Mesenchymal stem cell (in vitro differentiated cells and primary cell): ENCODE measurements around the gene ARHGEF5.

Experiments
- DNase-seq: peaks from one replicate; pipeline ENCODE4 v3.0.0-alpha.2; 2013
- H2AFZ ChIP-seq: one replicate; pipeline ENCODE4 v1.6.1; 2013; ENCODE audit warnings: low read depth, mild to moderate bottlenecking, control low read depth, inconsistent platforms, low read length, moderate library complexity
- H2AK5ac ChIP-seq: 2 replicates; pipeline ENCODE4 v1.6.1; 2013; ENCODE audit warnings: low read length, moderate library complexity, mild to moderate bottlenecking, inconsistent platforms; ENCODE audit not compliant: severe bottlenecking
- H2BK120ac ChIP-seq: one replicate; pipeline ENCODE4 v1.6.1; 2013; ENCODE audit warnings: low read depth, mild to moderate bottlenecking, inconsistent platforms, low read length, moderate library complexity
- H2BK12ac ChIP-seq, 2 experiments: one replicate each; pipeline ENCODE4 v1.6.1; 2013; ENCODE audit warnings: inconsistent platforms in 2 of 2, low read length in 2 of 2, mild to moderate bottlenecking in 2 of 2, moderate library complexity in 2 of 2, control low read depth in 1 of 2
- H2BK15ac ChIP-seq: one replicate; pipeline ENCODE4 v1.6.1; 2013; ENCODE audit warnings: mild to moderate bottlenecking, low read depth, inconsistent platforms; ENCODE audit not compliant: poor library complexity, severe bottlenecking
- H2BK5ac ChIP-seq: 2 replicates; pipeline ENCODE4 v1.6.1; 2013; ENCODE audit warnings: low read depth, mild to moderate bottlenecking, low read length, control low read depth, inconsistent platforms; ENCODE audit not compliant: poor library complexity, severe bottlenecking
- H3K14ac ChIP-seq, 2 experiments: one replicate each; pipeline ENCODE4 v1.6.1; 2013; ENCODE audit warnings: inconsistent platforms in 2 of 2, low read length in 2 of 2, control low read depth in 1 of 2, mild to moderate bottlenecking in 1 of 2, moderate library complexity in 1 of 2
- H3K18ac ChIP-seq, 2 experiments: one replicate each; pipeline ENCODE4 v1.6.1; 2013; ENCODE audit warnings: inconsistent platforms in 2 of 2, low read length in 2 of 2, control low read depth in 1 of 2, low read depth in 1 of 2, mild to moderate bottlenecking in 1 of 2
- H3K23ac ChIP-seq, 2 experiments: one replicate each; pipeline ENCODE4 v1.6.1; 2013; ENCODE audit warnings: inconsistent platforms in 2 of 2, low read length in 2 of 2, mild to moderate bottlenecking in 2 of 2, moderate library complexity in 2 of 2, control low read depth in 1 of 2
- H3K27ac ChIP-seq: 2 replicates; pipeline ENCODE4 v1.5.1; 2013; ENCODE audit warnings: mild to moderate bottlenecking, moderate library complexity, low read length, control low read depth, inconsistent platforms; ENCODE audit not compliant: poor library complexity, severe bottlenecking
- H3K27me3 ChIP-seq, 2 experiments: 2 replicates each; pipeline versions ENCODE4 v1.6.1 to v1.7.0; 2013; ENCODE audit warnings: low read length in 2 of 2, mild to moderate bottlenecking in 2 of 2, moderate library complexity in 2 of 2, control low read depth in 1 of 2, inconsistent platforms in 1 of 2; ENCODE audit not compliant: control insufficient read depth in 1 of 2, insufficient read depth in 1 of 2
- H3K36me3 ChIP-seq, 2 experiments: 2 replicates each; pipeline versions ENCODE4 v1.6.1 to v1.7.0; 2013; ENCODE audit warnings: low read length in 2 of 2, control low read depth in 1 of 2, inconsistent platforms in 1 of 2, low read depth in 1 of 2, mild to moderate bottlenecking in 1 of 2; ENCODE audit not compliant: insufficient read depth in 2 of 2, control insufficient read depth in 1 of 2
- H3K4ac ChIP-seq, 2 experiments: one replicate each; pipeline ENCODE4 v1.6.1; 2013; ENCODE audit warnings: inconsistent platforms in 2 of 2, low read length in 2 of 2, mild to moderate bottlenecking in 2 of 2, moderate library complexity in 2 of 2, control low read depth in 1 of 2, low read depth in 1 of 2
- H3K4me1 ChIP-seq: 2 replicates; pipeline ENCODE4 v1.6.1; 2013; ENCODE audit warnings: low read depth, low read length, control low read depth; ENCODE audit not compliant: control insufficient read depth, insufficient read depth
- H3K4me2 ChIP-seq: 2 replicates; pipeline ENCODE4 v1.6.1; 2013; ENCODE audit warnings: low read length, mild to moderate bottlenecking, inconsistent platforms; ENCODE audit not compliant: poor library complexity, severe bottlenecking
- H3K4me3 ChIP-seq, 2 experiments: 2 replicates each; pipeline versions ENCODE4 v1.5.1 to v1.7.0; 2013; ENCODE audit warnings: low read length in 2 of 2, mild to moderate bottlenecking in 2 of 2, control low read depth in 1 of 2, low read depth in 1 of 2; ENCODE audit not compliant: insufficient read depth in 1 of 2
- H3K79me1 ChIP-seq: replicated peaks from 2 replicates; pipeline ENCODE4 v1.6.1; 2013; ENCODE audit warnings: mild to moderate bottlenecking, control low read depth, low read length, inconsistent platforms; ENCODE audit not compliant: poor library complexity, severe bottlenecking
- H3K9ac ChIP-seq: 2 replicates; pipeline ENCODE4 v1.7.0; 2013; ENCODE audit warnings: mild to moderate bottlenecking, low read length, moderate library complexity
- H3K9me3 ChIP-seq: 2 replicates; pipeline ENCODE4 v1.7.0; 2013; ENCODE audit warnings: mild to moderate bottlenecking, low read length; ENCODE audit not compliant: control insufficient read depth
- H4K8ac ChIP-seq: one replicate; pipeline ENCODE4 v1.6.1; 2013; ENCODE audit warnings: inconsistent platforms, mild to moderate bottlenecking, low read length, moderate library complexity
- H4K91ac ChIP-seq: one replicate; pipeline ENCODE4 v1.6.1; 2013; ENCODE audit warnings: mild to moderate bottlenecking, low read length, inconsistent platforms
- WGBS: methylation state at CpG from one replicate; pipeline ENCODE4 v1.1.7; 2013; ENCODE audit warnings: mixed read lengths; 5-methylcytosine and 5-hydroxymethylcytosine counted together

Gene ARHGEF5

DNA sequence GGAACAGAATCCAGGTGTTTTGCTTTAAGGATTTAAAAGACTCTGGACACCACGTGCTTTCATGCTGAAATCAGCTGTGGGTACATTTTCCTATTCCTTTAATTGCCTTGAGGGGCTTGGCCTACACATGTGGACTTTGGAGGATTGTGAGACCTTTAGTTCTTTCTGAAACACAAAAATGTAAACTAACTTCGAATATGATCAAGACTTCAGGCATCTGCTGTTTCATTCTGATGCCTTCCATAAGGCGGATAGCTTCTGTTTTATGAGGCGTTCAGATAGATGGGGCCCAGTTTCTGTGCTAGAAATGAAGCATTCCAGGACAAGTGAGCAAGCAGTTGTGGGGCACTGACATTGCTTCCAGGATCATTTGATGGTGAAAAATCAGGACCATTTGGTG is 49.7 kb downstream of the ARHGEF5 start:
- no peak overlapping the region for H2AK5ac ChIP-seq
- H3K9me3 ChIP-seq: no peaks in the 10 kb centered on the region
- H3K14ac ChIP-seq: no peak overlapping the region
- H2BK120ac ChIP-seq: no peak overlapping the region
- H2AFZ ChIP-seq: no peak overlapping the region
- no peak overlapping the region for H3K9ac ChIP-seq
- no peak overlapping the region for H3K4ac ChIP-seq
- peaks cover 6% of the 10 kb centered on the region for H3K4me1 ChIP-seq
- no peaks in the 10 kb centered on the region for H3K79me1 ChIP-seq
- no peak overlapping the region for H4K91ac ChIP-seq
- no peaks in the 10 kb centered on the region for H3K36me3 ChIP-seq
- H2BK15ac ChIP-seq: no peak overlapping the region
- H3K4me3 ChIP-seq: no peak overlapping the region
- 65% methylated on average over 4 of the region's 4 CpGs for WGBS
- no peak overlapping the region for H3K18ac ChIP-seq
- peaks cover 7 to 10% of the 10 kb centered on the region in 2 experiments for H3K27me3 ChIP-seq
- H3K27ac ChIP-seq: peak overlapping the region; percentile 12
- H3K23ac ChIP-seq: no peak overlapping the region
- H4K8ac ChIP-seq: no peak overlapping the region
- DNase-seq: no peak
- no peak overlapping the region for H2BK5ac ChIP-seq
- no peak overlapping the region for H2BK12ac ChIP-seq
- H3K4me2 ChIP-seq: no peak overlapping the region

DNA sequence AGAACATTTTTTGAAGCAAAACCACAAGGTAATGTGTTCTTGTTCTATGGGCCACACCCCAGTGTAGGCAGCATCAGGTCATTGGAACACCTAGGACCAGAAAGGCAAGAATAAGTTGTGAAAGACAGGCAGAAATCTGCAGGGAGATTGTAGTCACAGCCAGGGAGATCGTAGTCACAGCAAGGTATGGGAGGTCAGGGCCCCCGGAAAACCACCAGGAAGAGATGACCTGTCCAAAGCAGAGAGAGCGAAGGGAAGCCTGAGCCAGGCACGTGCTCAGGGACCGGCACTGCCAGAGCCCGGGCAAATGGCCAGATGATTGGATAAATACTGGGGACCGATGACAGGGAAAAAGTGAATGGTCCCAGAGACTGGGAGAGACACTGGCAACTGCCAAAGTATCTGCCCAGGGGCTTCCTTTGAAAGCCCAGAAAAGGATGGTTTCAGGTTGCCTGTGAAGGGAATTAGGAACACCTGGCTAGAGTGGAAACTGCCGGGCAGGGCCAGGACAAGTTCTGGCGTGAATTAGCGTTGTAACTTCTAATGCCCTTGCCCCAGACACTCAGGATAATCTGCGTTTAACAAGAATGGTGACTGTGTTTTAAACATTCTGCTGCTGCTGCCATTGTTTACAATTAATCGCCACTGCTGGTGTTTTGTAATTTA is 52.2 kb downstream of the ARHGEF5 start:
- H2AK5ac ChIP-seq: no peak overlapping the region
- no peak overlapping the region for H3K9ac ChIP-seq
- no peak overlapping the region for H2BK5ac ChIP-seq
- H2BK12ac ChIP-seq: no peak overlapping the region
- H3K4me2 ChIP-seq: no peak overlapping the region
- H4K8ac ChIP-seq: no peak overlapping the region
- no peaks in the 10 kb centered on the region for H3K79me1 ChIP-seq
- H3K18ac ChIP-seq: no peak overlapping the region
- H4K91ac ChIP-seq: no peak overlapping the region
- H2AFZ ChIP-seq: no peak overlapping the region
- no peak overlapping the region for H3K14ac ChIP-seq
- no peak overlapping the region for H3K27ac ChIP-seq
- 67% methylated on average over 11 of the region's 12 CpGs for WGBS
- H3K23ac ChIP-seq: no peak overlapping the region
- no peaks in the 10 kb centered on the region for H3K36me3 ChIP-seq
- no peak overlapping the region for H3K4ac ChIP-seq
- no peak overlapping the region for H2BK15ac ChIP-seq
- no peak for DNase-seq
- H3K4me3 ChIP-seq: no peak overlapping the region
- H3K9me3 ChIP-seq: no peaks in the 10 kb centered on the region
- no peak overlapping the region for H2BK120ac ChIP-seq
- peaks cover 6% of the 10 kb centered on the region for H3K4me1 ChIP-seq
- H3K27me3 ChIP-seq: peaks cover 12% of the 10 kb centered on the region in 2 experiments

DNA sequence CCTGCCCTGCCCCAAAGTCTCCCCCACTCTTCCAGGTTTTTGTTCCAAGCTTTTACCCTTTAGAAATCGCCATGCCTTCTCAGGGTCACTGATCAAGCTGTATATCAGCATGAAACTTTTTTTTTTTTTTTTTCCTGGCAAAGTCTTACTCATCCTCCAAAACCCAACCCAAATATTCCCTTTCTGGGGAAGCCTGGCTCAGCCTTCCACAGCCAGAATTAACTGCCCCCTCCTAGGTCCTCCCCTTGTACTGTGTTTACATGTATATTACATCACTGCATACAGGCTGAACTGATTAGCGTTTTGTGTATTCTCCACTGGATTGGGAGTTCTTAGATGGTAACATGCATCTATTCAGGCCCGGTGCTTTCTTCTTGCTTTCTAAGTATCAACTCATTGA is 52.9 kb downstream of the ARHGEF5 start:
- H3K4me2 ChIP-seq: no peak overlapping the region
- H4K91ac ChIP-seq: no peak overlapping the region
- no peak overlapping the region for H3K9ac ChIP-seq
- no peak overlapping the region for H3K4ac ChIP-seq
- 71% methylated on average over 2 of the region's 3 CpGs for WGBS
- H2BK120ac ChIP-seq: no peak overlapping the region
- H2BK5ac ChIP-seq: no peak overlapping the region
- H2AK5ac ChIP-seq: no peak overlapping the region
- H3K9me3 ChIP-seq: no peaks in the 10 kb centered on the region
- H3K4me1 ChIP-seq: peaks cover 6% of the 10 kb centered on the region
- H3K14ac ChIP-seq: no peak overlapping the region
- H3K4me3 ChIP-seq: no peak overlapping the region
- H2BK15ac ChIP-seq: no peak overlapping the region
- H3K18ac ChIP-seq: no peak overlapping the region
- no peaks in the 10 kb centered on the region for H3K79me1 ChIP-seq
- H2AFZ ChIP-seq: no peak overlapping the region
- H3K27me3 ChIP-seq: peaks cover 12% of the 10 kb centered on the region in 2 experiments
- DNase-seq: no peak
- no peaks in the 10 kb centered on the region for H3K36me3 ChIP-seq
- H3K27ac ChIP-seq: no peak overlapping the region
- no peak overlapping the region for H4K8ac ChIP-seq
- no peak overlapping the region for H3K23ac ChIP-seq
- H2BK12ac ChIP-seq: no peak overlapping the region

DNA sequence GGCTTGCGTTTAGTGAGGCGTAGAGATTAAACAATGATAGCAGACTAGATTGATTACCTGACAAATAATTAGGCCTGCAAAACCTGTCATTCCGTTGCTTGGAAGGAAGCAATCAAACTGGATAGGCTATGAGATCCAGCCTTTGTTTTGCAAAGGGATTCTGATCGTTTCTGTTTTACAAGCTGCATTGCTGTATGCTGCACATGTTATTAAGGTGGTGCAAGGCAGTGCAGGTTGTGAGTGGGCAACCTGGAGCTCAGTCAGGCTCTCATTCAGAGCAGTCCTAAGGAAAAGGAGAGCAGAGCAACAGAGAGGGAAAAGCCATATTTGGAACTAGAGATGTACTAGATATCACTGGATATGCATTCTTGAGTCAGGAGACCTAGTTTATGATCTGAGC is 55.2 kb downstream of the ARHGEF5 start:
- Histone ChIP-seq H3K27ac (no peak overlapping the region), H2BK15ac (no peak overlapping the region), H2BK12ac (no peak overlapping the region), H3K9ac (no peak overlapping the region), H2AFZ (no peak overlapping the region), H2BK120ac (no peak overlapping the region), H3K18ac (no peak overlapping the region), H4K91ac (no peak overlapping the region), H3K79me1 (no peaks in the 10 kb centered on the region), H3K4me2 (no peak overlapping the region), H3K36me3 (no peaks in the 10 kb centered on the region), H3K4me1 (peaks cover 3% of the 10 kb centered on the region), H3K4me3 (no peak overlapping the region), H3K9me3 (no peaks in the 10 kb centered on the region), H3K27me3 (peaks cover 12% of the 10 kb centered on the region in 2 experiments), H3K14ac (no peak overlapping the region), H3K23ac (no peak overlapping the region), H2BK5ac (no peak overlapping the region), H4K8ac (no peak overlapping the region), H2AK5ac (no peak overlapping the region), H3K4ac (no peak overlapping the region)
- 46% methylated on average over 4 of the region's 4 CpGs for WGBS
- no peak for DNase-seq
